WERI-Rb-1 (cell line): ENCODE data around the gene LY86.
"Not testable (repeated sequence)": the region's sequence is repeated elsewhere in the genome, so short reads cannot be mapped to it uniquely, and the experiment has no call there.

ENCODE experiments used
- DNase-seq: peaks from one replicate; pipeline ENCODE4 v3.0.0-alpha.2; 2020
- H3K27ac ChIP-seq: fragments of 250-450 bp; sonication (Bioruptor Pico); 2 replicates; pipeline ENCODE4 v1.5.1; 2020; ENCODE audit warnings: mild to moderate bottlenecking, moderate library complexity
- H3K27me3 ChIP-seq: fragments of 250-450 bp; sonication (Bioruptor Pico); 2 replicates; pipeline ENCODE4 v1.5.1; 2021; ENCODE audit warnings: mild to moderate bottlenecking, low read depth, moderate library complexity; ENCODE audit not compliant: insufficient read depth, severe bottlenecking
- H3K36me3 ChIP-seq: fragments of 250-450 bp; sonication (Bioruptor Pico); 2 replicates; pipeline ENCODE4 v1.5.1; 2020; ENCODE audit warnings: mild to moderate bottlenecking, moderate library complexity
- H3K4me3 ChIP-seq: 2 replicates; pipeline ENCODE4 v1.5.1; 2011; ENCODE audit warnings: low read depth, mild to moderate bottlenecking, control low read depth, low read length
- H3K9me3 ChIP-seq: fragments of 250-450 bp; sonication (Bioruptor Pico); 2 replicates; pipeline ENCODE4 v1.5.1; 2021; ENCODE audit warnings: mild to moderate bottlenecking, moderate library complexity; ENCODE audit not compliant: severe bottlenecking
- CTCF ChIP-seq: IDR thresholded peaks from 2 replicates; pipeline ENCODE4 v1.5.1; 2011; ENCODE audit warnings: low read depth, mild to moderate bottlenecking, control low read depth, inconsistent platforms, low read length

Gene LY86

GRCh38 chr6:6665555-6666243, 77.2 kb downstream of the LY86 start:
- Histone ChIP-seq H3K9me3 (no peaks in the 10 kb centered on the region), H3K27ac (peak overlapping the region; percentile 81), H3K36me3 (no peaks in the 10 kb centered on the region), H3K4me3 (no peak overlapping the region), H3K27me3 (no peaks in the 10 kb centered on the region)
- DNase-seq, result peak; percentile 97
- TF ChIP-seq CTCF, result no peak

GRCh38 chr6:6670150-6670549, 81.6 kb downstream of the LY86 start:
- not testable (repeated sequence) for H3K27ac ChIP-seq, H3K4me3 ChIP-seq, H3K27me3 ChIP-seq, H3K9me3 ChIP-seq, DNase-seq, H3K36me3 ChIP-seq

GRCh38 chr6:6674872-6675271, 86.4 kb downstream of the LY86 start:
- Histone ChIP-seq H3K36me3 (no peaks in the 10 kb centered on the region), H3K4me3 (no peak overlapping the region), H3K27ac (no peak overlapping the region), H3K9me3 (peaks cover 4% of the 10 kb centered on the region), H3K27me3 (no peaks in the 10 kb centered on the region)
- peak; percentile 64 for TF ChIP-seq CTCF
- DNase-seq, result peak; percentile 50

GRCh38 chr6:6676910-6677441, 88.5 kb downstream of the LY86 start:
- Histone ChIP-seq H3K36me3 (no peaks in the 10 kb centered on the region), H3K4me3 (no peak overlapping the region), H3K27ac (no peak overlapping the region; the same call in 1 of the 2 replicates), H3K27me3 (no peaks in the 10 kb centered on the region), H3K9me3 (peaks cover 4% of the 10 kb centered on the region)
- peak; percentile 91 for TF ChIP-seq CTCF
- DNase-seq, result peak; percentile 90

GRCh38 chr6:6678185-6678671, 89.7 kb downstream of the LY86 start:
- DNase-seq, result no peak
- no peak overlapping the region for H3K27ac ChIP-seq
- H3K4me3 ChIP-seq, result no peak overlapping the region

More at GRCh38 chr6:6678185-6678671, 89.7 kb downstream of the LY86 start:
- no peaks in the 10 kb centered on the region for H3K27me3 ChIP-seq
- no peaks in the 10 kb centered on the region for H3K9me3 ChIP-seq
- no peak for TF ChIP-seq CTCF
- H3K36me3 ChIP-seq, result no peaks in the 10 kb centered on the region
